Activated CD4-positive, alpha-beta T cell treated with anti-CD3 and anti-CD28 coated beads, Interleukin-2, amount 10 ng/mL, durations not matched to agents 7 days and 5 days (primary cell): ENCODE data around the gene CHMP2A. TPM values are rescaled to one million over a fixed set of nuclear protein-coding genes. Genes with fewer than 3 reads are reported as not detected.

Experiments used
- microRNA-seq: library from miRNA; unstranded; fragments of <30 nt; microRNA quantifications from one replicate; pipeline ENCODE4 v1.2.0, GENCODE V29; 2021; ENCODE audit warnings: borderline microRNAs expressed, borderline replicate concordance
- total RNA-seq, 2 experiments: library from RNA; stranded (reverse); gene quantifications; one replicate each; pipeline ENCODE4 v1.2.3, GENCODE V29; 2021

Gene CHMP2A
- total RNA-seq, 2 experiments from 2014 or later = 128 to 137 TPM

Small RNA genes lying within 50 kb of the gene (microRNA-seq; reads per million reads assigned to microRNA genes)
- 0.84 reads per million for gene MIR6807

Other genes with a start within 250 kb of the CHMP2A start
- 10 to 100 TPM; 57.0 to 59.5 TPM for gene ERVK3-1, start 249.7 kb downstream of the CHMP2A start, total RNA-seq
- gene ZSCAN22, start 228.1 kb downstream of the CHMP2A start, total RNA-seq = 1 to 10 TPM; 4.3 to 5.0 TPM
- 1 to 10 TPM; 2.0 to 4.5 TPM for gene A1BG, start 201.6 kb downstream of the CHMP2A start, total RNA-seq
- 1 to 10 TPM in 1 of 2 experiments, under 1 TPM in 1; 0.98 to 1.4 TPM for gene ZNF497, start 192.4 kb downstream of the CHMP2A start, total RNA-seq
- gene ZNF837, start 174.1 kb downstream of the CHMP2A start, total RNA-seq = 1 to 10 TPM; 1.5 to 2.3 TPM
- gene RPS5, start 167.8 kb downstream of the CHMP2A start, total RNA-seq = 1,000 to 10,000 TPM in 1 of 2 experiments, 100 to 1,000 TPM in 1; 918 to 1,077 TPM
- under 1 TPM; 0.35 to 0.74 TPM for gene RNF225, start 159.4 kb downstream of the CHMP2A start, total RNA-seq
- gene ZNF584, start 146.5 kb downstream of the CHMP2A start, total RNA-seq = 1 to 10 TPM; 6.7 to 6.8 TPM
- 1 to 10 TPM; 4.8 to 5.3 TPM for gene ZNF132, start 115.0 kb downstream of the CHMP2A start, total RNA-seq
- 10 to 100 TPM in 1 of 2 experiments, 1 to 10 TPM in 1; 9.8 to 10.3 TPM for gene ZNF324B, start 103.5 kb downstream of the CHMP2A start, total RNA-seq
- gene ZNF324, start 88.0 kb downstream of the CHMP2A start, total RNA-seq = 10 to 100 TPM in 1 of 2 experiments, 1 to 10 TPM in 1; 9.0 to 12.7 TPM
- 1 to 10 TPM; 7.6 to 7.9 TPM for gene ZNF446, start 78.8 kb downstream of the CHMP2A start, total RNA-seq
- 10 to 100 TPM in 1 of 2 experiments, 1 to 10 TPM in 1; 9.8 to 10.2 TPM for gene SLC27A5, start 43.1 kb downstream of the CHMP2A start, total RNA-seq
- gene ZBTB45, start 35.3 kb downstream of the CHMP2A start, total RNA-seq = 10 to 100 TPM; 17.9 to 19.9 TPM
- gene TRIM28, start 11.0 kb downstream of the CHMP2A start, total RNA-seq = 100 to 1,000 TPM; 457 to 560 TPM
- 10 to 100 TPM; 82.8 to 96.0 TPM for gene UBE2M, start 3.5 kb upstream of the CHMP2A start, total RNA-seq
- 10 to 100 TPM; 28.6 to 33.1 TPM for gene MZF1, start 18.2 kb upstream of the CHMP2A start, total RNA-seq